Pulmonary artery endothelial cell (primary cell): ENCODE data around the gene LRRC7. TPM values are rescaled to one million over a fixed set of nuclear protein-coding genes. Genes with fewer than 3 reads are reported as not detected.
"Not testable (repeated sequence)": the region's sequence is repeated elsewhere in the genome, so short reads cannot be mapped to it uniquely, and the experiment has no call there.

ENCODE experiments used
- DNase-seq: peaks from one replicate; pipeline ENCODE4 v3.0.0-alpha.2; 2011; ENCODE audit warnings: low read depth, low spot score
- total RNA-seq: library from RNA; depleted of rRNA; stranded (reverse); fragments of >200 nt; gene quantifications from 2 replicates; pipeline ENCODE4 v1.2.3, GENCODE V29; 2014

LRRC7 gene
- total RNA-seq, 1 donor from 2014 or later: not detected

GRCh38 chr1:69862906-69863305 is 295.2 kb downstream of the LRRC7 start:
- no peak for DNase-seq

GRCh38 chr1:69863704-69864103 is 296.0 kb downstream of the LRRC7 start:
- no peak for DNase-seq

- DNase-seq: no peak
Measured at GRCh38 chr1:69871412-69871811, 303.7 kb downstream of the LRRC7 start.

- DNase-seq: no peak
Measured at GRCh38 chr1:69878338-69878737, 310.6 kb downstream of the LRRC7 start.

GRCh38 chr1:69888016-69888415 is 320.3 kb downstream of the LRRC7 start:
- DNase-seq: not testable (repeated sequence)

- DNase-seq: no peak
Measured at GRCh38 chr1:69888657-69889056, 320.9 kb downstream of the LRRC7 start.

- no peak for DNase-seq
Measured at GRCh38 chr1:69898403-69898947, 330.8 kb downstream of the LRRC7 start.

- no peak for DNase-seq
Measured at GRCh38 chr1:69911301-69911801, 343.6 kb downstream of the LRRC7 start.

- DNase-seq: no peak
Measured at GRCh38 chr1:69913977-69914376, 346.3 kb downstream of the LRRC7 start.

- no peak for DNase-seq
Measured at GRCh38 chr1:69914976-69915765, 347.4 kb downstream of the LRRC7 start.

GRCh38 chr1:69919129-69919921 is 351.6 kb downstream of the LRRC7 start:
- DNase-seq: no peak

- DNase-seq: no peak
Measured at GRCh38 chr1:69919922-69920273, 352.2 kb downstream of the LRRC7 start.

GRCh38 chr1:69920426-69920825 is 352.7 kb downstream of the LRRC7 start:
- no peak for DNase-seq

GRCh38 chr1:69921486-69921885 is 353.8 kb downstream of the LRRC7 start:
- no peak for DNase-seq

GRCh38 chr1:69928234-69928633 is 360.5 kb downstream of the LRRC7 start:
- not testable (repeated sequence) for DNase-seq

GRCh38 chr1:69929308-69930057 is 361.8 kb downstream of the LRRC7 start:
- DNase-seq: no peak

GRCh38 chr1:69930396-69930795 is 362.7 kb downstream of the LRRC7 start:
- no peak for DNase-seq

- DNase-seq: no peak
Measured at GRCh38 chr1:69932760-69933159, 365.0 kb downstream of the LRRC7 start.

GRCh38 chr1:69940231-69940630 is 372.5 kb downstream of the LRRC7 start:
- no peak for DNase-seq

GRCh38 chr1:69940816-69941215 is 373.1 kb downstream of the LRRC7 start:
- DNase-seq: no peak

GRCh38 chr1:69943030-69943429 is 375.3 kb downstream of the LRRC7 start:
- DNase-seq: no peak

- DNase-seq: no peak
Measured at GRCh38 chr1:69946935-69947334, 379.2 kb downstream of the LRRC7 start.
